GM10847 (cell line): ENCODE results near the gene CEACAM5.

ENCODE experiments used
- POLR2A ChIP-seq: IDR thresholded peaks from 2 replicates; pipeline ENCODE4 v1.6.1; 2011; ENCODE audit not compliant: insufficient read length; ENCODE audit errors: extremely low read depth

Gene CEACAM5

GRCh38 chr19:41697198-41697855 lies 11.1 kb upstream of the CEACAM5 start:
- no peak for TF ChIP-seq POLR2A

- TF ChIP-seq POLR2A, result no peak
These were observed 9.6 kb upstream of the CEACAM5 start for GRCh38 chr19:41698746-41699230.

GRCh38 chr19:41699231-41699967 lies 9.0 kb upstream of the CEACAM5 start:
- no peak for TF ChIP-seq POLR2A

- TF ChIP-seq POLR2A, result no peak
These were observed 8.5 kb upstream of the CEACAM5 start for GRCh38 chr19:41699968-41700323.

GRCh38 chr19:41700381-41701195 lies 7.8 kb upstream of the CEACAM5 start:
- TF ChIP-seq POLR2A, result no peak

- TF ChIP-seq POLR2A, result no peak
These were observed 6.9 kb upstream of the CEACAM5 start for GRCh38 chr19:41701401-41702075.

GRCh38 chr19:41702171-41702651 lies 6.2 kb upstream of the CEACAM5 start:
- TF ChIP-seq POLR2A, result no peak

- TF ChIP-seq POLR2A, result no peak
These were observed 4.7 kb upstream of the CEACAM5 start for GRCh38 chr19:41703602-41704293.

GRCh38 chr19:41705393-41706174 lies 2.8 kb upstream of the CEACAM5 start:
- no peak for TF ChIP-seq POLR2A

- no peak for TF ChIP-seq POLR2A
These were observed 1.5 kb upstream of the CEACAM5 start for GRCh38 chr19:41706741-41707501.

- TF ChIP-seq POLR2A, result no peak
These were observed 969 bp upstream of the CEACAM5 start for GRCh38 chr19:41707502-41707812.

GRCh38 chr19:41707871-41708371 lies 505 bp upstream of the CEACAM5 start:
- no peak for TF ChIP-seq POLR2A
